ENCODE data around the gene NKAIN2.
"Not testable (repeated sequence)": the region's sequence is repeated elsewhere in the genome, so short reads cannot be mapped to it uniquely, and the experiment has no call there.

Gene NKAIN2

GRCh38 chr6:124536157-124536841 is 732.6 kb downstream of the NKAIN2 start:
- no peak for DNase-seq

GRCh38 chr6:124536842-124537191 is 733.2 kb downstream of the NKAIN2 start:
- DNase-seq = no peak

GRCh38 chr6:124539096-124539495 is 735.4 kb downstream of the NKAIN2 start:
- no peak for DNase-seq

GRCh38 chr6:124541573-124541972 is 737.9 kb downstream of the NKAIN2 start:
- no peak for DNase-seq

GRCh38 chr6:124546601-124547000 is 742.9 kb downstream of the NKAIN2 start:
- DNase-seq = no peak

- no peak for DNase-seq
Measured at GRCh38 chr6:124551711-124552233, 748.1 kb downstream of the NKAIN2 start.

- no peak for DNase-seq
Measured at GRCh38 chr6:124557873-124558272, 754.2 kb downstream of the NKAIN2 start.

- DNase-seq = not testable (repeated sequence)
Measured at GRCh38 chr6:124560078-124560477, 756.4 kb downstream of the NKAIN2 start.

- no peak for DNase-seq
Measured at GRCh38 chr6:124560873-124561567, 757.4 kb downstream of the NKAIN2 start.

- no peak for DNase-seq
Measured at GRCh38 chr6:124561635-124562130, 758.0 kb downstream of the NKAIN2 start.

GRCh38 chr6:124564125-124564524 is 760.5 kb downstream of the NKAIN2 start:
- not testable (repeated sequence) for DNase-seq

- no peak for DNase-seq
Measured at GRCh38 chr6:124567401-124567800, 763.7 kb downstream of the NKAIN2 start.

GRCh38 chr6:124573953-124574352 is 770.3 kb downstream of the NKAIN2 start:
- DNase-seq = peak; percentile 19

GRCh38 chr6:124577734-124578281 is 774.1 kb downstream of the NKAIN2 start:
- no peak for DNase-seq

GRCh38 chr6:124590001-124590400 is 786.3 kb downstream of the NKAIN2 start:
- DNase-seq = no peak

- no peak for DNase-seq
Measured at GRCh38 chr6:124599656-124600055, 796.0 kb downstream of the NKAIN2 start.

GRCh38 chr6:124604719-124605118 is 801.1 kb downstream of the NKAIN2 start:
- no peak for DNase-seq

GRCh38 chr6:124607119-124607627 is 803.5 kb downstream of the NKAIN2 start:
- no peak for DNase-seq

GRCh38 chr6:124613031-124613430 is 809.4 kb downstream of the NKAIN2 start:
- no peak for DNase-seq

GRCh38 chr6:124622351-124622750 is 818.7 kb downstream of the NKAIN2 start:
- DNase-seq = no peak

- DNase-seq = no peak
Measured at GRCh38 chr6:124633655-124634054, 830.0 kb downstream of the NKAIN2 start.

- no peak for DNase-seq
Measured at GRCh38 chr6:124640432-124640831, 836.8 kb downstream of the NKAIN2 start.

- no peak for DNase-seq
Measured at GRCh38 chr6:124655866-124656265, 852.2 kb downstream of the NKAIN2 start.

- no peak for DNase-seq
Measured at GRCh38 chr6:124658053-124658452, 854.4 kb downstream of the NKAIN2 start.
